Bronchial epithelial cell (primary cell): ENCODE results near the gene ALOXE3. TPM values are rescaled to one million over a fixed set of nuclear protein-coding genes. Genes with fewer than 3 reads are reported as not detected.

ENCODE experiments used
- DNase-seq: peaks from one replicate; pipeline ENCODE4 v3.0.0-alpha.2; 2010; ENCODE audit warnings: low read depth
- FAIRE-seq: peaks from 2 replicates; lab custom pipeline; 2011; peaks lifted over from hg19 to GRCh38; lab: Jason Lieb, UNC
- H3K27me3 ChIP-seq: 2 replicates; pipeline ENCODE4 v1.5.1; 2011; ENCODE audit warnings: low read length; ENCODE audit not compliant: control insufficient read depth, insufficient read depth
- H3K36me3 ChIP-seq: 2 replicates; pipeline ENCODE4 v1.5.1; 2011; ENCODE audit warnings: low read length; ENCODE audit not compliant: control insufficient read depth, insufficient read depth
- H3K4me3 ChIP-seq: 2 replicates; pipeline ENCODE4 v1.5.1; 2011; ENCODE audit warnings: mild to moderate bottlenecking, low read depth, low read length, control low read depth
- CTCF ChIP-seq: IDR thresholded peaks from 2 replicates; pipeline ENCODE4 v1.5.1; 2011; ENCODE audit warnings: mild to moderate bottlenecking, moderate library complexity, low read length, control low read depth, inconsistent platforms; ENCODE audit not compliant: insufficient read depth, severe bottlenecking
- total RNA-seq: library from RNA; depleted of rRNA; stranded (reverse); fragments of >200 nt; gene quantifications from 2 replicates; pipeline ENCODE4 v1.2.1, GENCODE V29; 2014

ALOXE3 gene
- total RNA-seq, 1 donor from 2014 or later, result 1.3 TPM

GRCh38 chr17:8159459-8160223 is 41.3 kb upstream of the ALOXE3 start:
- H3K4me3 ChIP-seq, result no peak overlapping the region
- DNase-seq (no peak), FAIRE-seq (no peak)
- TF ChIP-seq CTCF, result no peak
- H3K27me3 ChIP-seq, result no peaks in the 10 kb centered on the region
- peaks cover 12% of the 10 kb centered on the region for H3K36me3 ChIP-seq

- no peaks in the 10 kb centered on the region for H3K27me3 ChIP-seq
- no peak overlapping the region for H3K4me3 ChIP-seq
- FAIRE-seq (no peak), DNase-seq (no peak)
- no peak for TF ChIP-seq CTCF
- H3K36me3 ChIP-seq, result peaks cover 12% of the 10 kb centered on the region
Measured at GRCh38 chr17:8159032-8159400, 40.7 kb upstream of the ALOXE3 start.

- FAIRE-seq, result no peak
Measured at GRCh38 chr17:8158267-8159031, 40.1 kb upstream of the ALOXE3 start.

GRCh38 chr17:8156246-8156992 is 38.1 kb upstream of the ALOXE3 start:
- Histone ChIP-seq H3K4me3 (peak overlapping the region; percentile 88), H3K27me3 (no peaks in the 10 kb centered on the region), H3K36me3 (peaks cover 22% of the 10 kb centered on the region)
- peak; percentile 73 for FAIRE-seq
- peak; percentile 3 for TF ChIP-seq CTCF
- DNase-seq, result peak; percentile 100

More at GRCh38 chr17:8158267-8159031, 40.1 kb upstream of the ALOXE3 start:
- Histone ChIP-seq H3K36me3 (peaks cover 12% of the 10 kb centered on the region), H3K27me3 (no peaks in the 10 kb centered on the region), H3K4me3 (no peak overlapping the region)
- DNase-seq, result peak; percentile 74
- TF ChIP-seq CTCF, result peak; percentile 87

- no peak for TF ChIP-seq CTCF
- no peak for FAIRE-seq
Measured at GRCh38 chr17:8155996-8156245, 37.6 kb upstream of the ALOXE3 start.

More at GRCh38 chr17:8155996-8156245, 37.6 kb upstream of the ALOXE3 start:
- no peak for DNase-seq
- Histone ChIP-seq H3K36me3 (peaks cover 22% of the 10 kb centered on the region), H3K4me3 (peak overlapping the region; percentile 88), H3K27me3 (no peaks in the 10 kb centered on the region)
